Superior temporal gyrus (tissue), 1 donor: ENCODE measurements around the gene STXBP6.
"Not testable (repeated sequence)": the region's sequence is repeated elsewhere in the genome, so short reads cannot be mapped to it uniquely, and the experiment has no call there.

Experiments used
- DNase-seq: peaks from one replicate; pipeline ENCODE4 v3.0.0-alpha.2; 2016; ENCODE audit errors: extremely low spot score

STXBP6 gene

DNA sequence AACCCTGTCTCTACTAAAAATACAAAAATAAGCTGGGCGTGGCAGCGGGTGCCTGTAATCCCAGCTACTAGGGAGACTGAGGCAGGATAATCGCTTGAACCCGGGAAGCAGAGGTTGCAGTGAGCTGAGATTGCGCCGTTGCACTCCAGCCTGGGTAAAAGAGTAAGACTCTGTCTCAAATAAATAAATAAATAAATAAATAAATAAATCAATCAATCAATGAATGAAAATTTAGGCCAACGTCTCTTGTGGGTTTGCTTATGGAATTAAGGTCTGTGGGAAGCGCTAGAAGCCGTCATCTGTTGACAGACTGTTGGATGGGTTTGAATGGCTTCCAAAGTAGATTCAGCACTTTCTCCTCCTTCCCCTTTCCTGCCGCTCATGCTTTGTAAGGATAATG lies 246.5 kb downstream of the STXBP6 start:
- not testable (repeated sequence) for DNase-seq

GRCh38 chr14:24802236-24802635 lies 247.7 kb downstream of the STXBP6 start:
- DNase-seq: no peak

DNA sequence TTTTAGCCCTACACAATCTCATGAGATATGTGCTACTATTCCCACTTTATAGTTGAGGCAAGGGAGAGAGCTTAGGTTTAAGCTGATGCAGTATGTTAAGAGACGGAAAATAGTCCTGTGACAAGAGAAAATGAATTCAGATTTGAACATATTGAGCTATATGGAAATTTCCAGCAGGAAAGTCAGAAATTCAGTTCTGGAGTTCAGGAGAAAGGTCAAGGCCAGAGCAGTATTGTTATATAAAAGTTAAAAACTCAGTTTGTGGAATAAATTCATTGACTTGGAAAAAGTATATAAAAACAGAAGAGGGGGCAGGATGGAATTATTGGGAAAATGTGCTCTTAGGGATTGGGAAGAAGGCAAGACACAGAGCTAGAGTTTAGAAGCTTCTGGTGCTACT lies 248.9 kb downstream of the STXBP6 start:
- DNase-seq: no peak

DNA sequence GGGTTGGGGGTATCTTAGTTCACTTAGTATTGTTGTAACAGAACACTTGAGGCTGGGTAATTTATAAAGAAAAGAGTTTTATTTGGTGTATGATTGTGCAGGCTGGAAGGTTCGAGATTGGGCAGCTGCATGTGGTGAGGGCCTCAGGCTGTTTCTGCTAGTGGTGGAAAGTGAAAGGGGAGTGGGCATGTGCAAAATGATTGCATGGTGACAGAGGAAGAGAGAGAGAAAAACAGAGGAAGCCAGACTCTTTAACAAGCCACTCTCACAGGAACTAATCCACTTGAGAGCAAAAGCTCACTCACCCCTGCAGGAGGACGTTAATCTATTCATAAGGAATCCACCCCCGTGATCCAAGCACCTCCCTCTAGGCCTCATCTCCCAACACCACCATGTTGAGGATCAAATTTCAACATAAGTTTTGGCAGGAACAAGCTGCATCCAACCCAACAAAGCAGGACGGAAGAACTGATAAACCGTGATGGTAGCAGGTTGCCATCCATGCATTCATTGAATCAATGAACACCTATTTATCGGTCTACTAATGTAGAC lies 251.0 kb downstream of the STXBP6 start:
- no peak for DNase-seq

DNA sequence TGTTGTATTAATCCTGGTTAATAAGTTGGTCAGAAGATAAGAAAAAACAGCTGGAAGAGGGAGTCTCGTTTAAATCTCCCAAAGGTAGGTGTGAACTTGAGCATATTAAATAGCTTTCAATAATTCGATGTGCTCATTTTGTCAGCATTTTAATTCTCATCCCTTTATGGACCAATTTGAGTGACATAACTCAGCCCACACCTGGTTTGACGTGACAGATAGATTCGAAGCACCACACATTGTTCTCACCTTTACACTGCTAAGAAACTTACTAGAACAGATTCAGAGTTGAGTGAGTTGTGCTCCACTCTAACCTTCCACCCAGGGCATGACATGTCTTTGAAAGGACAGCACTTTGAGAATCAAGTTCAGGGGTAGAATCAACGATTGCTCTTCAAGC lies 254.5 kb downstream of the STXBP6 start:
- DNase-seq: no peak

DNA sequence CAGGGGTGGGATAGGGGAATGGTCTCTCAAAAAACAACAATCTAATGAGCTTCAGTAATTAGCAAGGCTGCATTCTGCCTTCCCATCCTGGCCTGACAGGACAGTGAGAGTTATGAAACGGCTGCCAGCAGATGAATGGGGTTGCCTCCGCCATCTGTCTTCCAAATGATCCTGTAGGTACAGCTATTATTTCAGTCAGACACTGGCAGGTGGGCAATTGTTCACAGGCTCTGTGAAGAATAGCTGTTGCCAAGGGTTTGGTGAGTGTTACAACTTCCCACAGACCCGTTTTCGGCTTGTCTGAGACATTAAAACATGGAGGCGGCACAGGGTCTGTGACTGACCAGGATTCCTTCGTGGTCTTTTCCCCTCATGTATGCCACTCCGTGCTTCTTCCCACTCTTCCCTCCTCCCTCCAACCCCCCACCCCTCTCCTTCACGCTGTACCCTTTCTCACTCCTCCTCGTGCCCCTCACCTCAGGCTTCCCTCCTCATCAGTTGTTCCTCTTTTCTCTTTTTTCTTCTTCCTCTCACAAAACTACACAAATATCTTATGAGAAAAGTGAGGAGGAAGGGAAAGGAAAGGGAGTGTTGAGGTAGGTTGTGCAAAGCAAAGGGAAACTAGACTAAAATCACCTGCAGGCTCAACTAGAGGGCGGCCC lies 255.2 kb downstream of the STXBP6 start:
- no peak for DNase-seq

GRCh38 chr14:24790196-24790595 lies 259.8 kb downstream of the STXBP6 start:
- DNase-seq: no peak

DNA sequence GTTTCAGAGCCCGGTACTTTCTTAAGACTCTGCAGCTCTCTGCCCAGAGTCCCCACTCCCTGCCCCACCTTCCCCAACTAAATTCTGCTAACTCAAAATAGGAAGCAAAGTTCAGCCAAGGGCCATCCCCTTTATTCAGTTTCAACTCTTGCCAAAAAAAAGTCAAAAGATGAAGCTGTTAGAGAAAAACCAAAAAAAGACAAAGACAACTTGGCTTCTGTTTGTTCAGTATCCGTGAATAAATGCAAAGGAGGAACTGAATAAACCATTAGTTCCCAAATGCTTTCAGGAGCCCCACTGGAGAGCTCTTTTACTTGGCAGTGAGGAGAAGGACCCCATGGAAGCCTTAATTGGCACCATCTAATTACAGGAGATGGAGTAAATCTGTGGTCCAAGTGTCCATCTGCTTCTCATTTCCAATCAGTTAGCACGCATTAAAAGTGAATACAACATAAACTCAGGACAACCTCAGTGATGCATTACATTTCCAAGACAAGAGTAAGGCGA lies 260.5 kb downstream of the STXBP6 start:
- DNase-seq: no peak

GRCh38 chr14:24785698-24786097 lies 264.2 kb downstream of the STXBP6 start:
- no peak for DNase-seq

DNA sequence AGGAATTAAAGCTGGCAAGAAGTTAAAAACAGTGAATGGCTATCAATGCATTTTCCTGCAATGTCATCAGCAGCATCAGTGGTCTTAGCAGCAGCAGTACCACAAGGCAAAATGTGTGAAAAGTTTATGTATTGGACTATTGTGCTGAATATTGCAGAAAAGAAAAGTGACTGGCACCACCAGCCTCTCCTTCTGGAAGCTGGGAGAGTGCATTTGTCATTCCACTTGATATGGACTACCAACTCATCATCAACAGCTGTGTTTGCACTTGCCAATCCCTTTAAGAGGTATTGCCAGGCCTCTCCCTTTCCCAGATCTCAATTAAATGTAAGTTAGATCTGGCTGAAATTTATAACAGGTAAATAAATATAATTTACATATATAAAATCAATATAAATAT lies 265.0 kb downstream of the STXBP6 start:
- DNase-seq: no peak

DNA sequence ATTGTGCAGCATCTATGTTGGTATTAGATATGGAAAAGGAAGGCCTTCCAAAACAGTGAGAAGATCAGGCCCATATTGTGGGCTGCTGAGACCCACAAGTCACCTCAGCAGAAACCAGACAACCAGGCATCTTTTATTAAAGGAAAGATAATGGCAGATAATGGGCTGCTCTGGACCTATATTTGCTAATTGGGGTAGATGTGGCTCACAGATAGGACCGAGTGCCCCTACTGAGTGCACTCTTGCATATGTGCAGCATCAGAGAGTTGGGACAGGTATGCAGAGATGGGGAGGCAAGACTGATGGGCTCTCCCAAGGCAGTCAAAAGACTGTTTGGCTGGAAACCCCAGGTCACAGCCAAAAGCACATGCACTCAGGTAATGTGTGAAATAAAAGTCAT lies 266.2 kb downstream of the STXBP6 start:
- no peak for DNase-seq

GRCh38 chr14:24780281-24780680 lies 269.7 kb downstream of the STXBP6 start:
- DNase-seq: no peak

- no peak for DNase-seq
Observed at GRCh38 chr14:24777678-24778077, 272.3 kb downstream of the STXBP6 start.

GRCh38 chr14:24775950-24776349 lies 274.0 kb downstream of the STXBP6 start:
- DNase-seq: no peak

DNA sequence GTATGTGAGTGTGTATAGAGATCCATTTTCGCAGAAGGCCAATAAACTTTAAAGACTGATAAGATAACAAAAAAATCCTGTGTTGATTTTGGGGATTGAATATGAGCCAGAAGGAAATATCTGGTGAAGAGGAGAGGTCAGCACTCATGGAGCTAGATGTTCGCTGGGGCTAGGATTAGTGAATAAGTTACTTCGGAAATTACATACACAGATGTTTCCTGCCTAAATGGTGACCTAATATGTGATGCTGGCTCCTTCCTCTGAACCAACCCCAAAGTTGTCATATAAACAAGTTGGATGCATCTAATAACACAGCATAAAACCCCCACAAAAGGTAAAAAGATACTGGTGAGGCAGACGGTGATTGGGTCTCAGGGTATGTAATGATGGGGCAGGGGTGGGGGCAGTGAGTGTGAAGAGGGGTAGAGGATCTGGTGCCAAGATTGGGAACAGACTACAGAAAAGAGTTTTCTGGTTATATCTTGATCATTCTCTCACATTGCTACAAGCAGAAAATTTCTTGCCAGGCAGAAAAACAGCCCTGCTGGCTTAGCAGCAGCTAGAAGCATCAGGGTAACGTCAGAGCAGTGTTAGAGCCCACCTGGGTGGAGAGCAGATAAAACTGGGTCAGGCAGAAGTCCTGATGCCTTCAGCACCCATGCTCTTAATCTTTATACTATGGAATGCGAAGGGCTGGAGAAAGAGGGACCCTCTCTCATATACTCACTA lies 275.6 kb downstream of the STXBP6 start:
- DNase-seq: no peak

- DNase-seq: not testable (repeated sequence)
Observed at GRCh38 chr14:24773564-24773963, 276.4 kb downstream of the STXBP6 start.

DNA sequence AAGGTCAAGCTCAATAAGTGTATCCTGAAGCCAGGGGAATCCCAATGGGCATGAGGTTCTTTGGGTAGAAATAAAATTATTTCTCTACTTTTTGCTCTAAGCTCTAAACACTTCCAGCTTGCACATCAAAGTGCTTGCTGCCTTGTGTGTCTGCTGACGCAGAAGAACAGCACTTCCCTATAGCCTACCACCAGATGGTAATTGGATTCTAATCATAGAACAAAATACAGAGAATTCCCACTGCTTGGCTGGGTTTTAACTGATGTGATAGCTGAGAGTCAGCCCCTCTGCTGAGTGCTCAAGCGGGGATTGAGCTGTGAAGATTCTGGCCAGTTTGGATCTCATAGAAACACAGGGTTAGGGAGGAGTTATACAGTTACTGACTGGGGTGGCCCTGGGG lies 283.5 kb downstream of the STXBP6 start:
- DNase-seq: no peak

DNA sequence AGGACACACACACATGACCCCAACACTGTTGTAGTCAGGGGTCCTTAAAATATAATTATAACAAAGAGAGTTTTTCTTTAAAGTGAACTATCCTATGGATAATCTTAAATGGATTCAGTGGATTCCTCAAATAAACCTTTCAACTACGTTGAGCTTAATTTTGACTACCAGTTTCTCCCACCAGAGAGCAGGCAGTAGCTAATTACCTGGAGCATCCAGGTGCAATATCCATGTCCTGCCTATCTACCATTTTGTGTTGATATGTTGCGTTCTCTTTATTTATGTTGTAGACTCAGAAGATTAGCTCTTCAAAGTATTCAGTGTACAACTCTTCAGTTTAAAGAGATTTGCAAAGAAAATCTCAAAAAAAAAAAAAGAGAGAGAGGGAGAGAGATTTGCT lies 288.8 kb downstream of the STXBP6 start:
- no peak for DNase-seq
